ENCODE data around the gene PLXNA2.

- TF ChIP-seq CTCF (IDR thresholded peaks at IDR 0.05) (no peak), POLR2A (IDR thresholded peaks at IDR 0.05) (no peak)
Observed at GRCh38 chr1:208228550-208228949, 15.6 kb downstream of the PLXNA2 start.

Measured in vagina (tissue), 2 donors.